Posterior vena cava (tissue), 2 donors: ENCODE results near the gene RPP25L. TPM values are rescaled to one million over a fixed set of nuclear protein-coding genes. Genes with fewer than 3 reads are reported as not detected.
A peak's percentile ranks its signal among the peaks of the same experiment; 100 is the strongest.

ENCODE experiments used
- DNase-seq: peaks from one replicate; pipeline ENCODE4 v3.0.0-alpha.2; 2020; ENCODE audit warnings: low spot score
- intact Hi-C, 2 donors: fragments of 100-400 bp; cut with DNase I; formaldehyde crosslinking; loops; one replicate each; pipeline versions ENCODE4 v1.14.1 to v1.14.2; 2022 to 2023
- long read RNA-seq, 2 donors: library from polyadenylated mRNA; unstranded; transcript quantifications; one replicate each; pipeline ENCODE4 v2.0.0, GENCODE V29; 2020 to 2021
- total RNA-seq, 2 donors: library from RNA; stranded (reverse); fragmentation: NEBNext Ultra II Directional; extraction: Animal tissue kit (Norgen Biotek cat#: 25700); gene quantifications; one replicate each; pipeline ENCODE4 v1.2.1, GENCODE V29; 2021
- donor health status: DM: yes; HTN: yes; CAD: no.
- donor health status: DM: yes; HTN: yes; CAD: no.

The RPP25L gene, protein sequence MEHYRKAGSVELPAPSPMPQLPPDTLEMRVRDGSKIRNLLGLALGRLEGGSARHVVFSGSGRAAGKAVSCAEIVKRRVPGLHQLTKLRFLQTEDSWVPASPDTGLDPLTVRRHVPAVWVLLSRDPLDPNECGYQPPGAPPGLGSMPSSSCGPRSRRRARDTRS
- total RNA-seq = 10 to 100 TPM in 1 of 2 donors, 1 to 10 TPM in 1; 5.1 to 10.8 TPM
- long read RNA-seq, donor 1, partial matches to known transcripts = 0 of 1 reads
- long read RNA-seq, donor 1, other reads (novel, unspliced or antisense) = 0 of 1 reads
- long read RNA-seq, donor 2, transcript RPP25L-202 (2 exons, 888 nt) = major isoform, 5 of 5 reads
- long read RNA-seq, donor 2, partial matches to known transcripts = 0 of 5 reads
- long read RNA-seq, donor 2, other reads (novel, unspliced or antisense) = 0 of 5 reads

GRCh38 chr9:34611811-34612787, at the start of gene RPP25L:
TSS of gene RPP25L (minus strand) at chr9:34612097. CDS start at chr9:34611296, 801 bp downstream.
- intact Hi-C loops = loop anchor here in 1 of 2 donors (5.0 kb wide), 1 partner anchor 275 kb away; no protein-coding TSS in a partner anchor
- DNase-seq = peak; percentile 95

- intact Hi-C loops = no loop called here
- DNase-seq = no peak
Measured at GRCh38 chr9:34659592-34660253, 47.8 kb upstream of the RPP25L start.

- intact Hi-C loops = no loop called here
- DNase-seq = no peak
Measured at GRCh38 chr9:34658461-34658860, 46.6 kb upstream of the RPP25L start.

GRCh38 chr9:34656992-34657391, 45.1 kb upstream of the RPP25L start:
- no peak for DNase-seq
- intact Hi-C loops = no loop called here

DNA sequence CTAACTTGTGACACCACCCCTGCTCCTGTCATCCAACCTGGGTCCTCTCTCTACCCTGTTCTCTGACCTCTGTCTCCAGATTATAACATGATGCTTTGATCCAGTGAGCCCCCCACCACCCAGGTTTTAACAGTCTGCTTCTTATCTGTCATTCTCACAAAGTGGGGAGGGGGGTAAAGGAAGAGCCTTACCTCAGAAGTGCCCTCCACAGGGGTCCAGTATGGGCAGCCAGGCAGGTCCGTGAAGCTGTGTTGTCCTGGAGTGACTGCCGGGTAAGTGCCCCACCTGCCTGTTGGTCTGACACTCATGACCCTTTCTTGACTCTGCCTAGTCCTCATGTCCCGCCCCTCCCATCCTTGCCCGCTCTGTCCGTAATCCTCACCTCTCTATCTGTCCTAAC, 43.5 kb upstream of the RPP25L start:
- no peak for DNase-seq
- intact Hi-C loops = no loop called here

GRCh38 chr9:34654323-34655051, 42.6 kb upstream of the RPP25L start:
- peak; percentile 85 for DNase-seq
- intact Hi-C loops = no loop called here

- intact Hi-C loops = no loop called here
- no peak for DNase-seq
Measured at GRCh38 chr9:34653151-34654072, 41.5 kb upstream of the RPP25L start.

DNA sequence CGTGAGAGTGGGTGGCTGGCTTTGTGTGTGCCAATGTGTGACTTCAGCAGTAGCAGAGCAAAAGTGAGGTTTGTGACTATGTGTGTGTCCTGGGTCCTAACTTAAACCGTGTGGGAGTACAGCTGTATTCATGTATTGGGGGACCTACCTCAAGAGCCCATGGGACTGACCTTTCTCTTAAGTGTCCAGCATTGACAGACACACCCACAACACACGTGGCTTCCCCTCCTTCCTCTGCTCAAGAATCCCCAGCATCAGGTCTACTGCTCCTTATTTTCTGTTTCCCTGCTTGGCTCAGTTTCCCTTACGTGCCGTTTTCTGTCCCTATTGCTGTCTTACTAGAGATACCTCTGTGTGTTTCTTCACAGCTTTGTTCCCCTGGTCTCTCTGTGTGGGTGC, 40.7 kb upstream of the RPP25L start:
- intact Hi-C loops = no loop called here

DNA sequence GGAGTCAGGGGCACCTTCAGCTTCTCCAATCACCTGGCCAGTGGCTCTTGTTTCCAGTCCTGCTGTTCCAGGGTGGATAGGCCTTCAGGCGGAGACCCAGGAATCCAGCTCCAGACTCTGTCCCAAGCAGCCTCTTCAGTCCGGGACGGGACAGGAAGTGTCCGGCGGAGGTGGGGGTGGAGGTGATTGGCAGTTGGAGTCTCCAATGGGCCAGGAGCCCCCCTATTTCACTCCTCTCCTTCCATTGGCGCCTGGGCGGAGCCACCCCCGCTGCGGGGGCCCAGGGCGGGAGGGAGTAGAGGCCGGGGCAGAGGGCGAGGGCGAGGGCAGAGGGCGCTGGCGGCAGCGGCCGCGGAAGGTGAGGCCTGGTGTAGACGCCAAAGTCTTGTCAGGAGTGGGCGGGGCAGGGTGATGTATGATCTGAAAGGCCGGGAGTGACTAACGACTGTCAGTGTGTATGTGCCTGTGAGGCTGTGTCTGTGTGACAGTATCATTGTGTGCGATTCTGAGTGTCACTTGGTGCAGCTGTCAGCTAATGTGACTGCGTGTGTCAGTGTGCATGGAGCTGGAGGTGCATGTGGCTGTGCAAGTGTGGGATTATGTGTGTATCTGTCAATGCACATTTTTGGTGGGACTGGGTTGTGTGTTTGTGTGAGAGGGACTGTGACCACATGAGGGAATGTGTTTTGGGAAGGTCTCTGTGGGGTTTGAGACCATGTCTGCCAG, 40.1 kb upstream of the RPP25L start, which contains the start of gene IL11RA:
Gene IL11RA (plus strand): TSS at position 310 of the 726 bp plus-strand sequence. CDS start 3,033 bp downstream, outside the sequence.
- intact Hi-C loops = no loop called here
- peak; percentile 93 for DNase-seq

More for the DNA sequence above, 40.7 kb upstream of the RPP25L start:
- no peak for DNase-seq

- intact Hi-C loops = no loop called here
Measured at GRCh38 chr9:34651321-34651720, 39.4 kb upstream of the RPP25L start.

GRCh38 chr9:34650816-34651215, 38.9 kb upstream of the RPP25L start:
- intact Hi-C loops = no loop called here
- DNase-seq = no peak

More at GRCh38 chr9:34651321-34651720, 39.4 kb upstream of the RPP25L start:
- no peak for DNase-seq

DNA sequence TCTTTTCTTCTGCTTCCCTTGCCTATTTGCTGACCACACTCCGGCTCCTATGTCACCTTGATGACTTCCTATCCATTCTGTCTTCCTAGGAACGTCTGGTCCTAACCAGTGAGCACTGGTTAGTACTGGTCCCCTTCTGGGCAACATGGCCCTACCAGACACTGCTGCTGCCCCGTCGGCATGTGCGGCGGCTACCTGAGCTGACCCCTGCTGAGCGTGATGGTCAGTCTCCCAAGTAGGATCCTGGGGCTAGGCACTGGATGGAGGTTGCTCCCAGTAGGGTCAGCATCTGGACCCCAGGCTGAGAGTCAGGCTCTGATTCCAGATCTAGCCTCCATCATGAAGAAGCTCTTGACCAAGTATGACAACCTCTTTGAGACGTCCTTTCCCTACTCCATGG, 36.8 kb upstream of the RPP25L start:
- peak; percentile 75 for DNase-seq
- intact Hi-C loops = no loop called here

GRCh38 chr9:34647651-34648050, 35.8 kb upstream of the RPP25L start:
- intact Hi-C loops = no loop called here
- peak; percentile 48 for DNase-seq

GRCh38 chr9:34647084-34647403, 35.1 kb upstream of the RPP25L start:
- DNase-seq = peak; percentile 66
- intact Hi-C loops = no loop called here

DNA sequence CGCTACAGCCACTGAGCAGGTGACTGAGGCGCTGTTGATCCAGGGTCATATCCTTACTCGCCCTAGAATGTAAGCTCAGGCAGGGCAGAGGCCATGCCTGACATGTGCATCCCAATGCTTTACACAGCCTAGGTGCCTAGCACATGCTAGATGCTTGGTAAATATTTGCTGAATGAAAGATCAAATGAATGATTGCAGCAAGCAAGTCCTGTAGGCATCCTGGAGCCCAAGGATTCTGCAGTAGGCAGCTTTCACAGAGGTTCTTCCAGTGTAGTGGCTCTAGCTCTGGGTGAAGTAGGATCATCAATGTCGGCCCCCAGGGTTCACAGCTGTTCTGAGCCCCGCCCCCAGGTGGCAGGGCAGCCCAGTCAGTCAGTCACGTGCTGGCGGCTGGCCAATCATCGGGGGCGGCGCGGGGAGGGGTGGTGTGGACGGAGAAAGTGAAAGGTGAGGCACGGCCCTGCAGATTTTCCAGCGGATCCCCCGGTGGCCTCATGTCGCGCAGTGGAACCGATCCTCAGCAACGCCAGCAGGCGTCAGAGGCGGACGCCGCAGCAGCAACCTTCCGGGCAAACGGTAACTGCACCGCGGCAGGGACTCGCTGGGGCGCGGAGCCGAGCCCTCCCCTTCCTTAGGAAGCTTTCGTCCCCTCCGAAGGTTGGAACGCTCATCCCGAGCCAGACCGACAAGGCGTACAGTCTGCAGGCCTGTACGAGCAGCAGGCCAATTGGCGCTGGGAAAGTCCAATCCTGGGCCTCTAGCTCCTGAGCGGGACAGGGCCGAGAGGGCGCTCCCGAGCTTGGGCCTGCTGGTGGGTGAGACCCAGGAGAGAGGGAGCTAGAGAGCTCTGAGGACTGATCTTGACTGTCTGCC, 34.5 kb upstream of the RPP25L start, which contains the start of gene GALT:
Gene GALT (plus strand): TSS at position 465 of the 873 bp plus-strand sequence. CDS start 30 bp downstream, at position 495.
- peak; percentile 98 for DNase-seq
- intact Hi-C loops = no loop called here

- DNase-seq = no peak
- intact Hi-C loops = no loop called here
Measured at GRCh38 chr9:34644766-34645314, 32.9 kb upstream of the RPP25L start.
